HG02970 (cell line): ENCODE results near the gene TANC1.

Experiments used
- ATAC-seq: cut with Tn5 transposase; IDR thresholded peaks from one replicate; pipeline ENCODE4 v1.9.1; 2021; ENCODE audit warnings: mild to moderate bottlenecking, moderate library complexity, moderate number of reproducible peaks; ENCODE audit not compliant: unreplicated experiment, low FRiP score

TANC1 gene

DNA sequence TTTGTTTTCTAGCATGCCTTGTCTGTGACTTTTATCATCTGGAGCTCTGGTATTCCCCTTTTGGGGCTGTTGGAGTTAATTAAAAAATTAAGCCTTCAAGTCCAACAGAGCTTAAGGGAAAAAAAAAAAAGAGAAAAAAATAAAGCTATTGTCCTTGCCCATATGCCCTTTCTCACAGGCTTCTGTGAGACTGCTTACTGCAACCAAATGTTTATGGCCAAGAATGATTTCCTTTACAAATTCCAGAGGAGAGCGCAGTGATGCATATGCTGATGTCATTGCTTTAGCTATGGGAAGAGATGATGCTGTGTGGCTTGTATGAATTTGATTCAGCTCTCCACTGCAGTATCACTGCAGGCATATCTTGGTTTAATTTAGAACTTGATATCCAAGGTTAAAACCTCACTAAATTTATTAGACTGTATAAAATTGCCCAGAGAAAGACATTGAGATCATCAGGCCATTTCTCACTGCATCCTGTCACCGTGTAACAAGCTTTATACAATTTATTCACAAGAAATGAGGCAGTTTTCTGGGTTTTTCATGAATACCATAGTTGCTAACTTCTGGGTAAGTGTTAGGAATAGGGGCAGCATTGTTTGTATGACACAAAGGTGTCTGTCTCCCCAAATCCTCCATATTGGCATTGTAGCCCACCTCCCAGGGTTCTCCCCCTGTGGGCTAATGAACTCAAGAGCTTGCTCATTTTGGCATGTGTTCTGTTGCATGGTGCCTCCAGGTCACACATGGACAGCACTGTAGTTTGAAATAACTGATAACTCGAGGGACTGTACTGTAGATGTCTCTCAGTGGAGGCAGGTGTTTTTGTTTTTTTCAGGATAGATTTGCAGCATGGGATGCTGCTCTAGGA, 85.0 kb downstream of the TANC1 start:
- no peak for ATAC-seq

DNA sequence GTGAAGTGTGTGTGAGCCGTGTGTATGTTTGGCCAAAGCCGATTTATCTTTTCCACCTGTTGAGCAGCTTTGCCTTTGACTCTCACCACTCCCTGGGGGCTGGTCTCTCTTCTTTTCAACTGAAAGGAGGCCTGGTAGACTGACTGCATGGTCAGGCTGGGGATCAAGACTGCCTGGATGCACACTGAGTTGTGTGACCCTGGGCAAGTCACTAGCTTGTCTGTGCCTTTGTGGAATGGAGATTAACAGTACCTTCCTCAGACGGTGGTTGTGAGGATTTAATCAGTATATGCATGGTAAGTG, 85.5 kb downstream of the TANC1 start:
- ATAC-seq, result no peak

DNA sequence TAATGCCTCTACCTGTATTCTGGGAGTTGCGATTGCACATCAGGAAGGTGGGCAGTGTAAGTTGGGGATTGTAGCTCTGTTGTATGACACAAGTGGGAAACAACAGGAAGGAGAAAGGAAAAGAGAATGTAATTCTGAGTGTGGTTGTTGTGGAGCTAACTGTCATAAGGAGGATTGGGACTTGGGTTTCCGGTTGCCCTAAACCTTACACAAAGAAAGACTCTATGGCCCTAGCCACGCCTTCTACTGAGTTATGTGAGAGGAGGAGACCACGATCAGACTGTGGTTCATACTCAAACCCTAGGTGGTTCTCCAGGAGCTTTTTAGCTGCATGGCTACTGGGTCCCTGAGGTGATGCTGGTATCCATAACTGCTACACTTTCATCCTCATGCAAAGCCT, 86.5 kb downstream of the TANC1 start:
- no peak for ATAC-seq

DNA sequence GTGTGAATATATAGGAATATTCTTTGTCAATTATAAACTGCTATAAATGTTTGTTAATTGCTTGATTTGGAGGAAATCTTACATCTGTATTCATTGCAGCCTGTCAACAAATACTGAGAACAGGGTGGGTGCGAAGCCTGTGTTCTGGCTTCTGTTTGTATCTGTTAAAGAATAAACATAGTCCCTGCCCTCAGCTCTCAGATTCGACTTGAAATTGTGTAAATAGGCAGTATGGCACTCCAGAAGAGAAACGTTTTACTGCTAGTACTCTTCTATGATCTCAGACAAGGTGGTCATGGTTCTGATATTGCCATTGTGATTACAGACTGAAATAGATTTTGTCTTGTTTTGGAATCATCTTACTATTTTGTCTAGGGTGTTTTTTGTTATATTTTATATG, 92.1 kb downstream of the TANC1 start:
- no peak for ATAC-seq

DNA sequence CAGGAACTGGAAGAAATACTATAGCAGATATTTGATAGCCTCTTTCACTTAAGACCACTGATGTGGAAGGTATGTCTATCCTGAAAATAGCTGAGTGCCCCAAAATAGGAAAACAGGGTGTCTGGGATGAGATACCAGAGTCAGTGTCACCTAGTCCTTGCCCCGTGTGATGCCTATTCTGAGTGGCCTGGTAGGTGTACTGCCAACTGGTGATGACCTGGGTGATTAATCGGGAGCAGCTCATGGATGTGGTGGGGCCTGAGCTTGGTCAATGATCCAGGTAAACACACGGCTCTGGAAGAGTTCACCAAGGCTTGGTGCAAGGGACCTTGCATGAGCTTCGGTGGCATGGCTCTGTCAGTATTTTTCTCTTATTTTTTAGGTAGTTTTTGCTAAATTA, 95.2 kb downstream of the TANC1 start:
- no peak for ATAC-seq

DNA sequence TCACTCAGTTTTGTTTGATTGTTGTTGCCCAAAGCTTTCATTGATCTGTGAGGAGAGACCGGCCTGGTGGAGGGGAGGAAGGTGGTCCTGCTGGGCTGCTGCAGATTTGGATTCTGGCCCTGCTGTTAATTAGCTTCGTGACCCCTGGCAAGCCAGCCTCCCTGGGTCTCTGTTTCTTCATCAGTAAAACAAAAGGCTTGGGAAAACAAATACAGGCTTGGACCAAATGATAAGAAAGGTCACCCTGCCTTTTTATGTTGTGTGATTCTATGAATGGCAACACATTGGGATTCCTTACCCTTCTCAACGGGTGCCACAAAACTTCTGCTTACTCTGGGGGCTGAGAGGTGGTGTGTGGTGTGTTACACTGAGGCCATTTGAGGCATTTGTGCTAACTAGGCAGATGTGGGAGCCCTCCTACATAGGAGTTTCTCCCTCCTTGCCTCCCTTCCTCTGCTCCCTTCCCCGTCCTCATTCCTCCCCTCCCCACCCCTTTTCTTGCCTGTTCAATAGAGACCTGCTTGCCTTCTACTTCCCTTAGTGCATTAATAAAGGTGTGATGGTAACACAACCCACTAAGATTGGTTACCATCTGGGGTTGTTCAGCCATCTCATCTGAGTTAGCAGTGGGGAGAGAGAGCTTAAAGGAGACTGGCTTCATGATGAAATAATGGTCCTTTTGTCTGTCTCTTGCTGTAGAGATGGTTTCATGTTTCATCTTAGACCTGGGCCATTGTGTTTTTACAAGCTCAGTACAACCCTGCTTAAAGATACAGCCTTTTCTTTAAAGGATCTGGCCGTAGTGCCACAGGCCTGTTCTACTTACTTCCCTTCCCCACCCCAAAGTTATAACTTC, 96.2 kb downstream of the TANC1 start:
- no peak for ATAC-seq

DNA sequence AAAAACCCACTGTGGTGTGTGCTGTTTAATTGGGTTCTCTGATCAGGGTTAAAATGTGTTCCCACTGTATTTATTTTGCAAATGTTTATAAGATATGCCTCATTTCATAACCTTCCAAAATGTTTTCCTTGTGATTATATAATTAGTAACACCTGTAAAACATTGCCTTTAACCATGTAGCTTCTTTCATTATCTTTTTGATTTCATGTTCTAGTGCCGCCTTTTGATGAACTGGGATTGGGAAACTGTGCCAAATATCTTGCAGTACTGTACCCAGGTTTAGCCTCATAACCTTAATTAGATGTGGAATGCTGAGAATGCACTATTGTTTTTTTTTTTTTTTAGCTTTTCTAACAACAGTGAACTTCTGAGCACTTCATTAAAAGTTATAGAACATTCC, 96.9 kb downstream of the TANC1 start:
- ATAC-seq, result no peak

DNA sequence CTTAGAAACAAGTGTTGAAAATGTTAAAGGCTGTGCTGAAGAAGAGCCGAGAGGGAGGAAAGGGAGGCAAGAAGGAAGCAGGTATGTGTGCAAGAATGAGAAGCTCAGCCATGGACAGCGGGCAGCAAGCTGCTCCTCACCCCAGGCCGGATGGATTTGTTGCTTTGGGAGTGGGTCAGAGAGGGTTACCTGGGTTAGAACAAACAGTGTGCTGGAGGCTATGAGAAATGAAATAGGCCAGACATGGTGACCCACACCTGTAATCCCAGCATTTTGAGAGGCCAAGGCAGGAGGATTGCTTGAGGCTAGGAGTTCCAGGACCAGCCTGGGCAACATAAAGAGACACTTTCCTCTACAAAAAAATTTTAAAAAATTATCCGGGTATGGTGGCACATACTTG, 97.5 kb downstream of the TANC1 start:
- no peak for ATAC-seq

DNA sequence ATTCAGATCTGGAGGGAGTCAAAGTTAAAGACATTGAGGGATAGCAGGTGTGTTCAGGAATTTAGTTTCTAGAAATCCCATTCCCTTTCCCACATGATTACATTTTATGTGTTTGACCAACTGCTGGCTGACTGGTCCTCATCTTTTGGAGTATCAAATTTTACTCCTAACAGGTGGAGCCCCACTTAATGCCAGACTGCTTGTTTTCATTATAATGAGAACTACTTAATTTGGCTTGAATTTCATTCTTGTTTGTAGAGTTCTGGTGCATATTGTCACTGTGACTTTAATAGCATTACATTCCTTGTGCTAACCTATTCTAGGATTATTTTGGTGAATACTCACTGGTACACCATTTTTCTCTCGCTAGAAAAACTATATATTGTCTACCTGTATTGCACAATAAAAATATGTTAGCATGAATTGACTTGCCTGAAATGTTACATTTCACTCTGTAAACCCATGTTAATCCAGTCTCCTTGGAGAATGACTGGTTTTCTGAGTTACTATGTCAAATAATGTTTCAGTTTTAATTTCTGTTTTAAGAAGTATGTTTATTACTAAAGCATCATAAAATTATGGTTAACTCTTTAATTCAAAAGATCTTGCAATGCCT, 98.2 kb downstream of the TANC1 start:
- no peak for ATAC-seq

DNA sequence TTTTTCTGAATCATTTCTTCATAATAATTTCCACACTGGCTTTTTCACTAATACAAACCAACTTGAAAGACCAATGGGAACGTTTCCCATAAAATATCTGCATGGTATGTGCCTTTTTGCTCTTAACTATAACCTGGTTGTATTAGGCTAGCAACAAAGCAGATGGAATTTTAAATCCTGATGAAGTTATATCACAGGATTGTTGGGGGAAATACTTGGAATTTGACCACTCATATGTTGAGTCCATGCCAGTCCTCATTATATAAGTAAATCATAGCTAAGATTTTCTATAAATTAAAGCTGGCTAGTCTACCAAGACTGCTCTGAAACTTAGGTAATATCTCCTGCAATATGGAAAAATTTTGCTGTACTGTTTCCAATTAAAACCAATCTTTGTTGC, 99.5 kb downstream of the TANC1 start:
- no peak for ATAC-seq

DNA sequence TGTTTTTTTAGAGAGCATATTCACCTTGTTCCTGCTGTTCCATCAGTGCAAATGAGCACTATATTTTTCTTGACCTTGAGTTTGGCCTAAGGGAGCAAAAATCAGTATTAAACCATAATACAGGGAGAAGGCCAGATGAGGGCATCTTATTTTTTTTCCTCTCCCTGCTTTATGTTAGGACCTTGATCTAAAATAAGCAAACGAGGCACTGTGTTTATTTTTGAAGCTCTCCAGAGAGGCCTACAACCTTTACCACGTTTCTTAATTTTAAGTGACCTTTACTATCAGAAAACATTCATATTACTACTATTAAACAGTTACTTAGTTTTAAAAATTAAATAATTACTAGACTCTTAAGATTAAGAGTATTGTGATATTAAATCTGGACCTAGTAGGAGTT, 100.8 kb downstream of the TANC1 start:
- no peak for ATAC-seq

DNA sequence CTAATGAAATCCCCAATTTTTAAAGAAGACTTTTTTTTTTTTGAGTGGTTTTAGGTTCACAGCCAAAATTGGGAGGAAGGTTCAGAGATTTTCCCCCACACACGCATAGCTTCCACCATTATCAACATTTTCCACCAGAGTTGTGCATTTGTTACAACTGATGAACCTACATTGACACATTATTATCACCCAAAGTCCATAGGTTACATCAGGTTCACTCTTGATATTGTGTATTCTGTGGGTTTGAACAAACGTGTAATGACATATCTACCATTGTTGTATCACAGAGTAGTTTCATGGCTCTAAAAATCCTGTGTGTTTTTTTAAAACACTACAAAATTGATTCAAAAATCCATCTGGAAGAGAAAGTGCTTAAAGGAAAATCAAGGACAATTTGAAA, 101.8 kb downstream of the TANC1 start:
- no peak for ATAC-seq

DNA sequence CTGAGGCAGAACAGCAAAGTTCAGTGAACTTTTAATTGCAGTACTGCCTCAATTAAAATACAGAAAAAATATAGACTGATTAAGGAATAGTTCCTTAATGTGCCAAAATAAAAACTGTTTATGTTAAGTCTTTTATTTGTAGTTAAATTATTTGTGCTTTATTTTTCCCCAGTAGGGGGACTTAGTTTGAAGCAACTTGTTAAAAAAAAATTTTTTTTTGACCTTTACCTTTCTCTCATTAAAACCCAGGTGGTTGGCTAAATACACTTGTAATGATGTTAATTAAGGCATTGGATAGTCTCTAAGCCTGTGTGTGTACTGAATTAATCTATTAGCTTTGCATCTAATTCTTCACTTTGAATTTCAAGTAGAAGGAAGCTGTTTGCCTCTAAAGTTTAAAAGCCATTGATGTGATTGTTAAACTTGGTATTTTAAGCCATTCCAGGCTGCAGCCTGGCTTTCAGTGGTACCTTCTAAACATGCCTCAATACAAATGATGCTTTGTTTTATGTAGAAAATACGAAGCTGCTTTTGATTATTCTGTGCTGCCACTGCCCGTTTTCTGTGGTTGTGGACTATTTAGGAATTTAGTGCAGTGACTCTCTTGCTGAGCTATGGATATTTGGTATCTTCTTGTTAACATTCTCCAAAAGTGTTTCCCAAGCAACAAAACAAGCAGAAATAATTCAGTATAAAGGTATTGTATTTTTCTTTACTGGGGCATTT, 102.9 kb downstream of the TANC1 start:
- no peak for ATAC-seq

DNA sequence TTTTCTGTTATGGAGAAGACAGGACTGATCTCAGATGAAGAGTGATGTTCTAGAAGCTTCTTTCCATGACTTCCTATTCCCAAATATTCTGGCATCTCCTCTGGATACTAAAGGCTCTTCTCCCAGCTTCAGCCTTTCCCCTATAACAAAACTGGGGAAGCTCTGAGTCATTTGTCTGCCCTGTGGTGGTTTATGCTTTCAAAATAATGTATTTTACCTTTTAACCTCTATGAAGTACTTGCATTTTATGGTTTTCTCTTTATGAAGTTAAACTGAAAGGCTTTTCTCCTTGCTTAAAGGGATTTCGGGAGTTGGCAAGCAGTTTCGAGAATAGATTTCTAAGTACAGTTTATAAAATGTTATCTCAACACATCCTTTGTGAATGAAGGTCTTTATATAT, 104.4 kb downstream of the TANC1 start:
- ATAC-seq, result no peak

DNA sequence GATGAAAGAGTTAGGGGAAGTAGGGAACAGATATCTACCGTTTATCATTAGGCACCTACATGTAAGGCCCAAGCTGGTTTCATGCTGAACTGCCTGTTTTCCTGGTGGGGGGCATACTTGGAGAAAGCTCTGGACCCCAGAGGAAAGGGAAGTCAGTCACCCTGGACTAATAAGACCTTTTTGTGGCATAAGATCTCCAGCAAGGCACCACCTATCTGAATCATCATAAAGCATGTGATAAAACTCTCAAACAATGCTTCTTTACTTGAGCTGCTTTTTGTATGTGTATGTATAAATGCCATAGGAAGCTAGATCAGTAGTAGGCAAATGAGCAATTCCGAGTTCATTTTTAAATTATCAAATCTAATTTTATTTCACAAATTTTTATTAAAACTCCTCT, 104.8 kb downstream of the TANC1 start:
- ATAC-seq, result no peak

DNA sequence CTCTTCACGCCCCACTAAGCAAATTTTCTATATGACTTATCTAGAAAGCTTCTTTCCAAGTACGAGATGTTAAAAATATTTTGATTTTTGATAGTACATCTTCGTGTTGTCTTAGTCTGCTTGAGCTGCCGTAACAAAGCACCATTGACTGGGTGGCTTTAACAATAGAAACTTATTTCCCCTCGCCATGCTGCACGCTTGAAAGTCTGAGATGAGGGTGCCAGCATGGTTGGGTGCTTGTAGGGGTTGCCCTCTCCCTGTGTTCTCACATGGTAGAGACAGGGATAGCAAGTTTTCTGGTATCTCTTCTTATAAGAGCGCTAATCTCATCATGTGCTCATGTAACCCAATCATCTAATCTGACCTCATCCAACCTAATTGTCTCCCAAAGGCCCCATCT, 106.2 kb downstream of the TANC1 start:
- ATAC-seq, result no peak

DNA sequence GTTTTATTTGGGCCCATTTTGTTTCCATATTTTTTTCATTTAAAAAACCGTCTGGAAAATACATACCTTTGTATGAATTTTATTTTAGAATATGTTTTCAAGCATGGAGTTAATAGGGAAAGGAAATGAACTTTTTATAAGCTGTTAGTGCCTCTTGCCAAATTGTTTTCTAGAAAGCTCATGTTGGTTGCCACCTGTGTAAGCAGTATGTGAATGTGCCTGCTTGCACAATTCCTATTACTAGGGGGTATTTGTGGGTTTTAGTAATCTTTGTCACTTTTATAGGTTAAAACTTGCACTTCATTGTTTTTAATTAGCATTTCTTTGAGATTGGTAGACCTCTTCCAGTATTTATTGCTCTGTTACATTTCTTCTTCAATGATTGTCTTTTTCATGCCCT, 107.3 kb downstream of the TANC1 start:
- no peak for ATAC-seq

DNA sequence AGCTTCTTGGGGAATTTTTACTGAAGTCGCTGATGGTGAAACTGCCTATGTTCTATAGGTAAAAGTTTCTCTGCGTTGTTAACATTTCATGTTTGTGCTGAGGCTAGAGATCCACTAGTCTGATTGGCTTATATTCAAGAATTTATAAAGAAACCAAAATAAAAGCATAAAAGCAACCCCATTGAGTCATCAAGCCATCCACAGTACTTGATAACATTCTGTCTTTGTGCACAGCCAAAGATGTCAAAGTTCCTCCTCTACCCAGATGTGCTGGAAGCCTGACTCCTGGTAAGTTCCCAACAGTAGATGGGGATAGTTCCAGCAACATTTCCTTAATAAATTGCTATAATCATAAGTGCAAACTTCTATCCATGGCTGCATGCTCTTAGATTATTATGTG, 107.8 kb downstream of the TANC1 start:
- ATAC-seq, result no peak

DNA sequence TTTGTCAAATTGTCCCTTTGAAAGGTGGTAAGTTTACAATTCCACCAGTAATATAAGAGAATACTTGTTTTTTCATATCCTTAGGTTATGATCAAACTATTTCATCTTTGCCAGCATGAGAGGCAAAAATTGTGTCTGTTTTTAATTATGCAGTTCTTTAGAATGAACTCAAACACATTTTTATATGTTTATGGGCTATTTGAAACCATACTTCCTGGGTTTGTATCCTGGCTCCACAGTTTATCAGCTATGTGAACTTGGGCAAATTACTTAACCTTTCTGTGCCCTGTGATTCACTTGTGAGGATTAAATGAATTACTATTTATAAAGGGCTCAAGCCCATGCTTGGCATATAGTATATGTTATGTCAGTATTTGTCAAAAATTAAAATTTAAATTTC, 109.4 kb downstream of the TANC1 start:
- ATAC-seq, result no peak

DNA sequence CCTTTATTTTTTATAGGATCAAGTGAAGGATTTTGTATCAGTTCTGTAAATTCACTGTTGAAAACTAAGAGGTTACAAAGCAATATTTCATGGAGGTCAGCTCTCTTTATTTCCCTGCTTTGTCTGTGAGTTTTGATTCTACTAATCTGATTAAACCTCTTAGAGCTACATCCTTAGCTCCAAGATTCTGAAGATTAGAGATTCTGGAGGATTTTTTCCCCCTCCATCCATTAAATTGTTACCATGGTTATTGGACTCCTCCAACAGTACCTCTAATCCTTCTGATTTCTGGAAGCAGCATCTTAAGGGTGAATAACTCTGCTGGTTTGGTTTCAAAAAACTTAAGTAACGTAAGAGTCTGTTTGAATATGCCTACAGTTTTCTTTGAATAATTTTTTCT, 110.0 kb downstream of the TANC1 start:
- no peak for ATAC-seq

DNA sequence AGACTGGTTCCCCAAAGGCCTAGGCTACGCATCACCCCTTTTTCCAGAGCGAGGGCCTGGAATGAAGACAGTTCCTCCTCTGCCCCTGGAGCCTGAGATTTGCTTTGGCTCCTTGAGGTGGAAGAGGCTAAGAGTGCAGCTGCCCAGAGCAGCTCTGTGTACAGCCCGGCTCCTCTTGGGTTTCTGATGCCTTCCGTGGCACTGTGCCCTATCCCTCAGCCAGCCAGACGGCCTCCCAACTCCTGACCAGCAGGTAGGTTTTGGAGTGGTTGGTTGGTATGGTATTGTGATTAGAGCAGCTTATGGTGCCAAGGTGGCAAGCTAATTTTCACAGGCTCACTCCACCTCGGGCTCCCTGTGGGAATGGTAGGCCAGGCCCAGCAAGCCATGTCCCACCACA, 112.2 kb downstream of the TANC1 start:
- ATAC-seq, result no peak
